Bronchial smooth muscle cell (primary cell): ENCODE measurements around the gene C4orf54. TPM values are rescaled to one million over a fixed set of nuclear protein-coding genes. Genes with fewer than 3 reads are reported as not detected.

Experiments
- total RNA-seq: library from RNA; depleted of rRNA; stranded (reverse); fragments of >200 nt; gene quantifications from 2 replicates; pipeline ENCODE4 v1.2.1, GENCODE V29; 2014

Gene C4orf54
- not detected in 2 replicates for total RNA-seq

DNA sequence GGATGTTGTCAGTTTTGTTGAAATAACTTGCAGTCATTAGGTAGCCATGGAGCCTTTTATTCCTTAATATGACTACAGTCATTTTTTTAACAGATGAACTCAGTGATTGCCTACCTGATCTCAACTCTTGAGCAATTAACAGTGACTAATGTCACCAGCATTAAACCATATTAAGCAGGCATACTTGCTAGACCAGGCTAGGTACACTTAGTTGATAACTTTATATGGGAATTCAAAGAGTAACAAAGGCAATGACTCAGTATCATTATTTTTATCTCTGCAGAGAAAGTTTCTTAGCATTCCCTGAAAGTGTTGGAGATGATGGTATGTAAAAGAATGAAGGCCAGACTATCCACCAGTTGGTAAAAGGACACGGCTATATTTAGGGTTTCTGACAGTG is at the start of gene C4orf54:
Gene C4orf54, minus strand, starts transcription at position 31 of the 400 bp plus-strand sequence. CDS start 3,180 bp downstream, outside the sequence.

Other genes with a start within 250 kb of the C4orf54 start
- 0.32 TPM in 1 of 2 replicates, not detected in the other for gene ADH7, start 222.5 kb downstream of the C4orf54 start, total RNA-seq
- gene C4orf17, start 146.8 kb downstream of the C4orf54 start, total RNA-seq: not detected in 2 replicates
- gene TRMT10A, start 93.8 kb downstream of the C4orf54 start, total RNA-seq: 3.8 and 5.7 TPM in 2 replicates
- gene MTTP, start 83.0 kb downstream of the C4orf54 start, total RNA-seq: under 0.01 TPM in 1 of 2 replicates, not detected in the other
- 0.09 TPM in 1 of 2 replicates, not detected in the other for gene DAPP1, start 159.0 kb upstream of the C4orf54 start, total RNA-seq
- 21.4 and 21.5 TPM in 2 replicates for gene LAMTOR3, start 236.6 kb upstream of the C4orf54 start, total RNA-seq